BJ (cell line): ENCODE results near the gene PJA1. TPM values are rescaled to one million over a fixed set of nuclear protein-coding genes. Genes with fewer than 3 reads are reported as not detected.

Source experiments
- CTCF ChIA-PET: fragments of 350-600 bp; formaldehyde crosslinking; extraction: SDS; loops from one replicate; lab custom pipeline; 2021; ENCODE audit warnings: antibody characterized with exemption, inconsistent platforms; lab: Yijun Ruan, JAX
- POLR2A ChIA-PET: fragments of 300-600 bp; sonication (Branson Sonifier 250); formaldehyde crosslinking; extraction: SDS; loops from one replicate; lab custom pipeline; 2021; ENCODE audit warnings: antibody characterized with exemption; lab: Charles Lee
- DNase-seq: peaks from one replicate; pipeline ENCODE4 v3.0.0-alpha.2; 2011; ENCODE audit warnings: low read depth
- H3K27me3 ChIP-seq: 2 replicates; pipeline ENCODE4 v1.6.0; 2011; ENCODE audit warnings: low read length; ENCODE audit not compliant: control insufficient read depth, insufficient read depth
- H3K36me3 ChIP-seq: 2 replicates; pipeline ENCODE4 v1.5.1; 2011; ENCODE audit warnings: low read length; ENCODE audit not compliant: control insufficient read depth, insufficient read depth
- H3K4me3 ChIP-seq: 2 replicates; pipeline ENCODE4 v1.5.1; 2011; ENCODE audit warnings: low read depth, mild to moderate bottlenecking, control low read depth, low read length
- CTCF ChIP-seq: IDR thresholded peaks from 2 replicates; pipeline ENCODE4 v1.5.1; 2011; ENCODE audit warnings: low read depth, mild to moderate bottlenecking, control low read depth, inconsistent platforms, low read length, moderate library complexity; ENCODE audit not compliant: insufficient read depth
- polyA plus RNA-seq: library from polyadenylated mRNA; depleted of rRNA; stranded (reverse); fragments of >200 nt; gene quantifications from 2 replicates; pipeline ENCODE4 v1.2.3, GENCODE V29; 2011

PJA1 gene
- polyA plus RNA-seq, 1 experiment, result 20.2 TPM

DNA sequence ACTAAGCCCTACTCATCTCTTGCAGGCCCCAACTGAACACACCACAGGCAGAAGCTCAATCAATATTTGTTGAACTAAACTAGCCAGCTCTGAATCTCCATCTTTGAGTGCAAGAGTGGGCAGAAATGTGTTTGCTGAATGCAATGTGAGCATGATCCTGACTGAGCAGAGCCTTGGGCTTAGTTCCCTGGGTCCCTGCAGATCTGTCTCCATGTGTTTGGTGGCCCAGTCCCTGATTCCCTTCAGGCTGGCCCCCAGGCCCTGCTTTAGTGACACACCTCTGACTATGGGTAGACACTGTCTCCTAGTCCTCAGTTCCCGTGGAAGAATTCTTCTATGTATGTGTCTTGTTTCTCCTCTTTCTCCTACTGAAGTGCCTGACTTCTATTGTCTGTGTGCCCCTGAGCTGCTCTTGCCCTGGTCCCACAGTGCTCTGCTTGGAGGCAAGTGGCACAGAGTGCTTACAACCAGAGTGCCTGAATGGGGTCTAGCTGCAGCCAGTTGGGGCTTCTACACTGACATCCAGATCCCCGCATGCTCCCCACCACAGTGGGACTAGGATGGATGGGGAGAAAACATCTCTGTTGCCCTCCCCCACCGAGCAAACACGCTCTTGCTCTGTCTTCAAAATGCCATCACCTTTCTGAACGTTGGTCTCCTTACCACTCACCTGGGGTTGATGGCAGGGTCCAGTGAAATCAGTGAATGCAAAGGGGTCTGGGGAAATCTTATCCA lies 9.3 kb downstream of the PJA1 start:
- ChIA-PET POLR2A (no interaction called here), CTCF (interaction anchor here (1.2 kb wide), 1 partner anchor 328 kb away, joined by 4 read pairs; no protein-coding TSS in a partner anchor)
- no peak for DNase-seq
- no peaks in the 10 kb centered on the region for H3K36me3 ChIP-seq
- H3K4me3 ChIP-seq, result no peak overlapping the region
- TF ChIP-seq CTCF, result no peak
- no peaks in the 10 kb centered on the region for H3K27me3 ChIP-seq

DNA sequence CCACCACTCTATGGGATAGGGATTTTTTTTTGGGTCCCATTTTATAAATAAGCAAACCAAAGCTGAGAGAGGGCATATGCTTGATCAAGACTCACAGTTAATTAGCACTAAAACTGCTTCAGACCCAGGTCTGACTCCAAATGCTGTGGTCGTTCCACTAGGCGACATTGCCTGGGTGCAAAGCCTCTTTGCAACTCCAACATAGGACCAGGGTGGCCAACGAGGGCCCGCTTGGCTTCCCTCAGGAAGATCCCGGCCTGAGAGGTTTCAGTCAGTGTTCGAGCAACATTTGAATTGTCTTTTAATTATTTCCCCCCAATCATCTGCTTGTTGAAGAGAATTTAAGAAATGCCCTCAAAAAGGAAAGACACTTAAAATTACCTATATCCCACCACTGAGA lies 11.2 kb downstream of the PJA1 start:
- ChIA-PET CTCF (interaction anchor here (0.6 to 0.7 kb wide), 2 partner anchors 55 to 230 kb away, joined by 3 to 5 read pairs; no protein-coding TSS in a partner anchor), POLR2A (no interaction called here)
- Histone ChIP-seq H3K27me3 (no peaks in the 10 kb centered on the region), H3K36me3 (no peaks in the 10 kb centered on the region), H3K4me3 (no peak overlapping the region)
- no peak for TF ChIP-seq CTCF
- DNase-seq, result no peak

- POLR2A ChIA-PET, result no interaction called here
- no peaks in the 10 kb centered on the region for H3K27me3 ChIP-seq
- CTCF ChIA-PET, result interaction anchor here (0.6 kb wide), 1 partner anchor 8 kb away, joined by 3 read pairs; no protein-coding TSS in a partner anchor
- no peaks in the 10 kb centered on the region for H3K36me3 ChIP-seq
- no peak for DNase-seq
- TF ChIP-seq CTCF, result no peak
- H3K4me3 ChIP-seq, result no peak overlapping the region
These were observed 12.1 kb downstream of the PJA1 start for GRCh38 chrX:69153060-69153730.

- no peaks in the 10 kb centered on the region for H3K27me3 ChIP-seq
- no peak for TF ChIP-seq CTCF
- no peak overlapping the region for H3K4me3 ChIP-seq
- POLR2A ChIA-PET, result no interaction called here
- CTCF ChIA-PET, result no interaction called here
- DNase-seq, result no peak
- no peaks in the 10 kb centered on the region for H3K36me3 ChIP-seq
These were observed 12.8 kb downstream of the PJA1 start for GRCh38 chrX:69152417-69152841.

DNA sequence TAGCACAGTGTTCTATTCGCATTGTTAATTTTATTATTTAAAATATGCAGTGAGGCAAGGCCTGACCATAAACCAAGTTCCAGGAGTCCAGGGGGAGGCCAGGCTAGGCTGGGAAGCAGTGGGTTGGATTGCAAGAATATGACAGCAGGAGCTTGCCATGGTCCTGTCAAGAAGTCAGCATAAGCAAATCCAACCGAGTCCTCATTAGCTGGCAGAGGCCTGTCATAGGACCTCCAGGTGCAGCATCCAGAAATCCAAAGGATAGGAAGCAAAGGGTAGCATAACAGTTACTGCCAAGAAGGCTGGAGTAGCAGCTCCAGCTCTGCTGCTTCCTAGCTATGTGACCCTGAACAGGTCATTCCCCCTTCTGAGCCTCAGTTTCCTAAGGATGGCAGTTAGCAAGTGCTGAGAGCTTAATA lies 13.4 kb downstream of the PJA1 start:
- CTCF ChIA-PET, result no interaction called here

More for the DNA sequence above, 13.4 kb downstream of the PJA1 start:
- TF ChIP-seq CTCF, result no peak
- no peak for DNase-seq
- H3K4me3 ChIP-seq, result no peak overlapping the region
- no peaks in the 10 kb centered on the region for H3K27me3 ChIP-seq
- POLR2A ChIA-PET, result interaction anchor here (0.6 kb wide), 1 partner anchor 14 kb away, joined by 6 read pairs; no protein-coding TSS in a partner anchor
- H3K36me3 ChIP-seq, result no peaks in the 10 kb centered on the region
